Measurements from ENCODE around the gene DOK4. TPM values are rescaled to one million over a fixed set of nuclear protein-coding genes. Genes with fewer than 3 reads are reported as not detected.
"Not testable (repeated sequence)": the region's sequence is repeated elsewhere in the genome, so short reads cannot be mapped to it uniquely, and the experiment has no call there.

DOK4 gene
- total and polyA plus RNA-seq, 4 donors = 7.8 to 24.6 (median 18.1) TPM

DNA sequence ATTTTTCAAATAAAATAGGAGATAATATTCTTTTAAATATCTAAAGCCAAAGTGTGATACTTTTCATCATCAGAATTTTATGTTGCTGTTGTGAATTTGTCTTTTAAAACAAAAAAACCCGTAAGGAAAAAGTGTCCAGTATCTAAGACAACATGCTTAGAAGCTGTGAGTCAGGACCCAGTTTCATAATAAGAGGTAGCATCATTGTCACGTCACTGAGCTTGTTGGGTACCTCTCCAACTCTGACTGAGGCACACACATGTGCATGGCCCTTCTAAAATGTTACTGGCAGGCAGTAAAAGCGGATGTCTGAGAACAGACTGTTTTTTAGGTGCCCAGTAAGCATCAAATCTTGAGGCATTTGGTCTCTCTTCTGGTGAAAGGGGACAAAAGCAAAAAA, 41.6 kb downstream of the DOK4 start:
- Histone ChIP-seq H3K27ac (ENCODE audit: low read depth in 1 of 2, low read length in 2 of 2) (no peak overlapping the region), H3K27me3 (ENCODE audit: control insufficient read depth in 4 of 4, insufficient read depth in 4 of 4, low read length in 3 of 4) (no peaks in the 10 kb centered on the region), H3K9me3 (ENCODE audit: control insufficient read depth in 4 of 4, low read length in 3 of 4) (no peaks in the 10 kb centered on the region), H3K4me1 (ENCODE audit: control insufficient read depth in 4 of 4, insufficient read depth in 4 of 4, low read length in 3 of 4) (peaks cover 4 to 26% (median 16%) of the 10 kb centered on the region in 4 donors), H3K9ac (ENCODE audit: low read depth in 1 of 2, low read length in 2 of 2) (no peak overlapping the region), H3K4me3 (ENCODE audit: low read depth in 1 of 3, low read length in 3 of 3) (no peak overlapping the region), H3K36me3 (ENCODE audit: control insufficient read depth in 4 of 4, insufficient read depth in 3 of 4, low read depth in 1 of 4, low read length in 3 of 4) (peaks cover 0 to 8% (median 3%) of the 10 kb centered on the region in 4 donors)
- no peak for DNase-seq (ENCODE audit: low spot score)
- TF ChIP-seq, protein P1, sequence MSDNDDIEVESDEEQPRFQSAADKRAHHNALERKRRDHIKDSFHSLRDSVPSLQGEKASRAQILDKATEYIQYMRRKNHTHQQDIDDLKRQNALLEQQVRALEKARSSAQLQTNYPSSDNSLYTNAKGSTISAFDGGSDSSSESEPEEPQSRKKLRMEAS (IDR thresholded peaks at IDR 0.05) = no peak
- TF ChIP-seq FOXA2 (IDR thresholded peaks at IDR 0.05) (no peak), GABPA (IDR thresholded peaks at IDR 0.05 in 1 of 2, conservative IDR thresholded peaks at IDR 0.05 in 1 of 2) (no peak), EGR1 (IDR thresholded peaks at IDR 0.05; ENCODE audit: low read depth in 2 of 2) (no peak), TAF1 (conservative IDR thresholded peaks at IDR 0.05) (no peak), RXRA (IDR thresholded peaks at IDR 0.05) (no peak), RAD21 (IDR thresholded peaks at IDR 0.05) (no peak), CTCF (IDR thresholded peaks at IDR 0.05; ENCODE audit: low read depth, low read length, missing input control) (no peak), FOXA1 (IDR thresholded peaks at IDR 0.05) (no peak), YY1 (IDR thresholded peaks at IDR 0.05) (no peak)
- TF ChIP-seq, protein P2, sequence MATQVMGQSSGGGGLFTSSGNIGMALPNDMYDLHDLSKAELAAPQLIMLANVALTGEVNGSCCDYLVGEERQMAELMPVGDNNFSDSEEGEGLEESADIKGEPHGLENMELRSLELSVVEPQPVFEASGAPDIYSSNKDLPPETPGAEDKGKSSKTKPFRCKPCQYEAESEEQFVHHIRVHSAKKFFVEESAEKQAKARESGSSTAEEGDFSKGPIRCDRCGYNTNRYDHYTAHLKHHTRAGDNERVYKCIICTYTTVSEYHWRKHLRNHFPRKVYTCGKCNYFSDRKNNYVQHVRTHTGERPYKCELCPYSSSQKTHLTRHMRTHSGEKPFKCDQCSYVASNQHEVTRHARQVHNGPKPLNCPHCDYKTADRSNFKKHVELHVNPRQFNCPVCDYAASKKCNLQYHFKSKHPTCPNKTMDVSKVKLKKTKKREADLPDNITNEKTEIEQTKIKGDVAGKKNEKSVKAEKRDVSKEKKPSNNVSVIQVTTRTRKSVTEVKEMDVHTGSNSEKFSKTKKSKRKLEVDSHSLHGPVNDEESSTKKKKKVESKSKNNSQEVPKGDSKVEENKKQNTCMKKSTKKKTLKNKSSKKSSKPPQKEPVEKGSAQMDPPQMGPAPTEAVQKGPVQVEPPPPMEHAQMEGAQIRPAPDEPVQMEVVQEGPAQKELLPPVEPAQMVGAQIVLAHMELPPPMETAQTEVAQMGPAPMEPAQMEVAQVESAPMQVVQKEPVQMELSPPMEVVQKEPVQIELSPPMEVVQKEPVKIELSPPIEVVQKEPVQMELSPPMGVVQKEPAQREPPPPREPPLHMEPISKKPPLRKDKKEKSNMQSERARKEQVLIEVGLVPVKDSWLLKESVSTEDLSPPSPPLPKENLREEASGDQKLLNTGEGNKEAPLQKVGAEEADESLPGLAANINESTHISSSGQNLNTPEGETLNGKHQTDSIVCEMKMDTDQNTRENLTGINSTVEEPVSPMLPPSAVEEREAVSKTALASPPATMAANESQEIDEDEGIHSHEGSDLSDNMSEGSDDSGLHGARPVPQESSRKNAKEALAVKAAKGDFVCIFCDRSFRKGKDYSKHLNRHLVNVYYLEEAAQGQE (IDR thresholded peaks at IDR 0.05) = no peak
- WGBS = 92% methylated on average over 3 of the region's 3 CpGs

DNA sequence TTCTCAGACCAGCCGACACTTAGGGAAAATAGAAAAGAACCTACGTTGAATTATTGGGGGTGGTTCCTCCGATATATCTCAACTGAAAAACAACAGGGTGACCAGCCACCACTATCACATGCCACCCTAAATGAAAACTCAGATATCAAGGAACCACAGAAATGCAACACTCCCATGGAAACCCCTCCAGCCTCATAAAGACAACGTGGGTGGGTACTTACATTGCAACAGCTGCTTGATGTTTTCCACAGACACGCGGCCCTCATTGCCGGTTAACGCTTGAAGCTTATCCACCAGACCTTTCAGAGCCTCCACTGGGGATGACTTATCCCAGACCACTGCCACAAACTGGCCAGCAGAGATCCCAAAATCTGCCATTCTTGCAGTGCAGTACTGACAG, 45.7 kb downstream of the DOK4 start:
- 87% methylated on average over 8 of the region's 8 CpGs for WGBS
- H3K4me1 ChIP-seq (ENCODE audit: control insufficient read depth in 4 of 4, insufficient read depth in 4 of 4, low read length in 3 of 4); H3K4me3 ChIP-seq (ENCODE audit: low read depth in 1 of 3, low read length in 3 of 3); H3K9me3 ChIP-seq (ENCODE audit: control insufficient read depth in 4 of 4, low read length in 3 of 4); DNase-seq (ENCODE audit: low spot score); H3K27me3 ChIP-seq (ENCODE audit: control insufficient read depth in 4 of 4, insufficient read depth in 4 of 4, low read length in 3 of 4); H3K27ac ChIP-seq (ENCODE audit: low read depth in 1 of 2, low read length in 2 of 2); H3K9ac ChIP-seq (ENCODE audit: low read depth in 1 of 2, low read length in 2 of 2): not testable (repeated sequence)
- H3K36me3 ChIP-seq (ENCODE audit: control insufficient read depth in 4 of 4, insufficient read depth in 3 of 4, low read depth in 1 of 4, low read length in 3 of 4) = peaks cover 4 to 30% (median 16%) of the 10 kb centered on the region in 4 donors

DNA sequence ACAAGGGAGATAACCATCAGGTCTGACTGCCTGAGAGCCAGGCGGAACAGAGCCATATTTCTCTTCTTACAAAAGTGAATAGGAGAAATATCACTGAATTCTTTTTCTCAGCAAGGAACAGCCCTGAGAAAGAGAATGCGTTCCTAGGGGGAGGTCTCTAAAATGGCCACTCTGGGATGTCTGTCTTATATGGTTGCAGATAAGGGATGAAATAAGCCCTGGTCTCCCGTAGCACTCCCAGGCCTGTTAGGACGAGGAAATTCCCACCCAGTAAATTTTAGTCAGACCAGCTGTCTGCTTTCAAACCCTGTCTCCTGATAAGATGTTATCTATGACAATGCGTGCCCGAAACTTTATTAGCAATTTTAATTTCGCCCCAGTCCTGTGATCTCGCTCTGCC, 46.3 kb downstream of the DOK4 start:
- H3K36me3 ChIP-seq (ENCODE audit: control insufficient read depth in 4 of 4, insufficient read depth in 3 of 4, low read depth in 1 of 4, low read length in 3 of 4) = peaks cover 4 to 36% (median 22%) of the 10 kb centered on the region in 4 donors
- H3K9ac ChIP-seq (ENCODE audit: low read depth in 1 of 2, low read length in 2 of 2); H3K4me3 ChIP-seq (ENCODE audit: low read depth in 1 of 3, low read length in 3 of 3); DNase-seq (ENCODE audit: low spot score); H3K27ac ChIP-seq (ENCODE audit: low read depth in 1 of 2, low read length in 2 of 2); H3K4me1 ChIP-seq (ENCODE audit: control insufficient read depth in 4 of 4, insufficient read depth in 4 of 4, low read length in 3 of 4); H3K27me3 ChIP-seq (ENCODE audit: control insufficient read depth in 4 of 4, insufficient read depth in 4 of 4, low read length in 3 of 4); H3K9me3 ChIP-seq (ENCODE audit: control insufficient read depth in 4 of 4, low read length in 3 of 4): not testable (repeated sequence)
- 98% methylated on average over 8 of the region's 8 CpGs for whole genome bisulfite sequencing
